Eye (tissue), 1 donor: ENCODE measurements around the gene CAPSL.
A peak's percentile ranks its signal among the peaks of the same experiment; 100 is the strongest.
"Not testable (repeated sequence)": the region's sequence is repeated elsewhere in the genome, so short reads cannot be mapped to it uniquely, and the experiment has no call there.

ENCODE experiments used
- DNase-seq: peaks from one replicate; pipeline ENCODE4 v3.0.0-alpha.2; 2015

CAPSL gene

DNA sequence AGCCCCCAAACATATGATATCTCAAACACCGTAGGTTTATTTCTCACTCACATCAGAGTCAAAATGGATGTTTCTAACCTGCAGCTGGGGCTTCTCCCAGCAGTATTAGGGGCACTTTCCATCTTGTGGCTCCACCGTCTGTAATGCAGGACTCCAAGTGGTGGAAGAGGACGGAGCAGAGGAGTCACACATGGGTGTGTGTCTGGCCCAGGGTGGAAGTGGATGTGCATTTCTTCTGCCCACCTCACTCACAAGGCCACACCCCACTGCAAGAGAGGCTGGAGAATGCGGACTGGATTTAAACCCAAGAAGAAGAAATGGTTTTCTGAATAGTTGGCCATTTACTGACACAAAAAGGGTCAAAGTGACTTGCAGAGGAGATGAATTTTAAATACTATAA, 67.8 kb downstream of the CAPSL start:
- no peak for DNase-seq

DNA sequence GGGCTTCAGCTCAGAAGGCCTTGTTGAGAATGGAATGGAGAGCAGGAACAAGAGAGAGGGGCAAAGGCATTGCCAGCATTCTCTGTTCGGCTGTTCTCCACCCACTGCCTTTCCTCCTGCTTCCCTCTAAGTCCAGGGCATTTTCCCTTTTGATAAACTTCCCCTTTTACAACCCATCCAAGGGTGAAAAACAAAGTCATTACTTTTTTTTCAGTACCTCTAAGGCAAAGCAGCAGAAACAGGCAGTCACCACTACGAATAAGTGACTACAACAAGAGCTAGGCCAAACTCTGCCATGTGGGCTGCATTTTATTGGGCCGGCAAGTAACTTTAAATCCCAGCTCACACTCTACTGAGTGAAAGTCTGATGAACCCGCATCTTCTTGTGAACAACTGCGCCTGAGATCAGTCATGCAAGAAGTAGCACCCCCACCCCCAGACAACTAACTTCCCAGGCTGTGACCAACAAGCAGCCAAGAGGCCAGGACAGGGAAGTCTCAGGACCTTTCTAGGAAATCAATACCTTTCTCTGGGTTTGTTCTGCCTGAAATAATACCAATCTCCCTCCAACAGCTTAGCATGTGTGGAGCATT, 68.6 kb downstream of the CAPSL start:
- no peak for DNase-seq

DNA sequence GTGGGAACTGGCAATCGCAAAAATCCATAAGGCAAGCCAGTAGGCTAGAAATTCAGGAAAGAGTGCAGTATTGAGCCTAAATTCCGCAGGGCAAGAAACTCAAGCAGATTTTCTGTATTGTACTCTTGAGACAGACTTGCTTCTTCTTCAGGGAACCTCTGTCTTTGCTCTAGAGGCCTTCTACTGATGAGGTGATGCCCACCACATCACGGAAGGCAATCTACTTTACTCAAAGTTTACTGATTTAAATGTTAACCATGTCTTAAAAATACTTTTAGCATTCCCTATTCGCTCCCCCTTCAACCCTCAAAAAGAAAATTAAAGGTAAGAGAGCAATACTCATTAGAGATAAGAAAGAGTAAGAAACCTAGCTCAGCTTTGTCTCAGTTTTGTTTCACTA, 70.4 kb downstream of the CAPSL start:
- DNase-seq: no peak

DNA sequence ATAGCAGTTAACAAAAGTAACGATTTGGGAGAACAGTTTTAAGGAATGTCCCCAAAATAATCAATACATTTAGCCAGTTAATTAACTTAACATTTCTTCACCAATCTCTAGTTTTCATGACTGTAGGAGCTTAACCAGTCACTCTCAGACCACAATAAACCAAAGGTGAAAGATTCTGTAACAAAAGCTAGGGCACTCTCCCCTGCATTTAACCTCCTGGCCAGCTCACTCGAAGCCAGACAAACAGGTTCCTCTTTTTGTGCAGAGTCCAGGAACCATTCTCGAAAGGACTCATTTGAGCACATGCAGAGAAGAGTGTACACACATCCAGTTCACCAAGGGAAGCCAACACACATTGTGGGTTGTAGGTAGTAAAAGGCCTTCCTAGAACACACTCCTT, 75.3 kb downstream of the CAPSL start:
- DNase-seq: no peak

DNA sequence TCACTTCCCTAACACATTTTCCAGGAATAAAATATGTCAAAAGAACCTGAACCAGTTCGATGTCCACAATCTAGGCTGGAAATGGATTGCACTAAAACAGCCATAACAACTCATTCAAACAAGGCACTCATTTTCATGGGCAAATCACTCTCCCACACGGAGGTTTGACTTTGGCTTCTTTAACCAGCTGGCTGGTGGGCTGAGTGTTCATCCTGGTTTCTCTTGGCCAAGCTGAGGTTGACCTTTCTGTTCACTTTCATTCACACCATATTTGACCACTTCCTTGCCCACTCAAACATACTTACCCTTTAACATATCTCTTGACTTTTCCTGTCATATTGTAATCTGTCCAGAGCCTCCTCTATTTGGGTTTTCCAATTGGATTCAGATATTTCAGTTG, 76.3 kb downstream of the CAPSL start:
- DNase-seq: no peak

DNA sequence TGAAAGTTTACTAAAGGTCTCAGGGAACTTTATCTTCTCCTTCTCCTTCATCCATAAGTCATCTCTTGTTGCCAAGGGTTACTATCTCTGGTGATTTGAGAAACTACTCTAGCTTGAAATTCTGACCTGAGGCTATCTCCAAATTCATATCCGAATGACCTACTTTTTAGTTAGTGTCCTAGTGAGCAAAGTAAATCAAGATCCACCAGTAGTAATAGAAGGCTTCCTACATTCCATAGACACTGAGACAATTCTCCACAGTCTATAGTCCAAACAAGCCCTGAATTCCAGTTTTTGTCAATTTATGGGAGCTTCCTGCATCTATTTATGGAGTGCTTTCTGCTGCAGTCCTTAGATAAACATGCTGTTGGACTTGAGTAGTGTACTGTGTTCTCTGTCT, 76.7 kb downstream of the CAPSL start:
- peak; percentile 19 for DNase-seq

DNA sequence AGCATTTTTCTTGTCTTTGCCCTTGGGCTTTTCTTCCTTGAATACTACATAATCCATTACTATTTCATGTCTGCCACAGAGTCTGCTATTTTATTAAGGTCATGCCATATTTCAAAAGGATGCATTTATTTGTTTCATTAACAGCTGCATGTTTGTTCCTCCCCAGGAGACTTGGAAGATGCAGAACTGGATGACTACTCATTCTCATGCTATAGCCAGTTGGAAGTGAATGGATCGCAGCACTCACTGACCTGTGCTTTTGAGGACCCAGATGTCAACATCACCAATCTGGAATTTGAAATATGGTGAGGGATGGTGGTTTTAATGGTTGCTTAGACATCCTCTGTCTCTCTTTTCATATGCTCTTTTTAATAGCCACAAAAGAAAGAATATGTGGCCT, 77.7 kb downstream of the CAPSL start:
- peak; percentile 14 for DNase-seq

DNA sequence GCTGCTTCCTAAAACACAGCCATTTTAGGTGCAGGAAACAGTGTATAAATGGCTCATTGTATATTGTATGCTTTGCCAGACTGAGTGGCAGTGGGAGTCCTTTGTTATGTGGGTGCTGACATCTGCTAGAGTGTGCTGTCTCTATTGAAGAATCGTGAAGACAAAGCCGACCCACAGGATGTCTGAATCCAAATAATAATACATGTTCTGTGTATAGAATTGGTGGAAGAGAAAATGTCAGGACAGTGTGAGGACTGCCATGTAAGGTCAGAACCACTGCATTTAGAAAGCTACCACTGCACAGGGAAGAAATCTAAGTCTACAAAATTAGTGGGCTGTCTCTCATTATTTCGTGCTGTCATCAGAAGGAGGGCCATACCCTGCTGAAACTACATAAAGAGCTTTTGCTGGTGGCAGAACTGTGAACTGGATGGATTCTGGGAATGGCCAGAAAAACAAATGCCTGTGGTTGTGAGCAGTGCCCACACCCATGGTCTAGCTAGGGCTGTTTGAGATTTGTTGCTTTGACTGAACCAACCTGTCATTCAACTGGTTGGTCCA, 79.2 kb downstream of the CAPSL start:
- peak; percentile 77 for DNase-seq

DNA sequence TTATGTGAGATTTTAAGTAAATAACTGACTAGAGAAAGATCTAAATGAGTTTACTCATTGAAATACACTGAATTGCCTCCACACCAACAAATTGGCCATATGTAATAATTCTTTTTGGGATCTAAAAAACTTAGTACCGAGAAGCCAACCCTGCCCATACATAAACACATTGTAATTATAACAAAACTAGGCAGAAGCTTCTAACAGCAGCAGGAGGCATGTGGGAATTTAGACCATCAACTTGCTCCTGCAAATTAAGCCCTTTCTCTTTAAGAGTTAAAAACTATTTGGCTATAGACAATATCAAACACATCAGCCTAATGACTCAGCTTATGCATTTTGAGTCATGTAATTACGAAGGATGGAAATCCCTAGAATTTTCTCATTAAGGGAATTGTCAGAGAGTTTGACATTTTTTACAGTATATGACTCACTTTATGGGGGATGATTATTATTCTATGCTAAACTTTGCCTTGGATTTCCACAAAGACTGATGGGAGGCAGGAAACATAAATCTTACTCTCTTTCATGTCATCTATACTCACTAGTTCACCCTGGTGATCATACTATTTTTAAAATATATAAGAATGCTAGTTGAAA, 80.7 kb downstream of the CAPSL start:
- no peak for DNase-seq

DNA sequence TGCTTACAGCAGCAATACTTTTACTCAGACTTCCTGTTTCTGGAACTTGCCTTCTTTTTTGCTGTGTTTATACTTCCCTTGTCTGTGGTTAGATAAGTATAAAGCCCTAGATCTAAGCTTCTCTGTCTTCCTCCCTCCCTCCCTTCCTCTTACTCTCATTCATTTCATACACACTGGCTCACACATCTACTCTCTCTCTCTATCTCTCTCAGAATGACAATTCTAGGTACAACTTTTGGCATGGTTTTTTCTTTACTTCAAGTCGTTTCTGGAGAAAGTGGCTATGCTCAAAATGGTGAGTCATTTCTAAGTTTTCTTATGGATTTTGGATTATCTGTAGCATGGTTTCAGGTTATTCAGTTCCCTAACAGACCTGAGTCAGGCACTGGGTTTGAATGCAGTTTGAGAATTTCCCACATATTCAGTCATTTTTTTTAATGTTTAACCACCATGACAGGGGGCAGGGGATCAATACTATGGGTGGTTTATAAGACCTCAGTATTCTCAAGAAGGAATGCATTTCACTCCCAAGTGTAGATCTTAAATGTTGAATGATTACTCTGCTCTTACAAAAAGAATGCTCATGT, 81.6 kb downstream of the CAPSL start, which contains the start of gene IL7R:
TSS of gene IL7R (plus strand) at position 127 of the 587 bp plus-strand sequence. CDS start at position 214, 87 bp downstream.
- no peak for DNase-seq

DNA sequence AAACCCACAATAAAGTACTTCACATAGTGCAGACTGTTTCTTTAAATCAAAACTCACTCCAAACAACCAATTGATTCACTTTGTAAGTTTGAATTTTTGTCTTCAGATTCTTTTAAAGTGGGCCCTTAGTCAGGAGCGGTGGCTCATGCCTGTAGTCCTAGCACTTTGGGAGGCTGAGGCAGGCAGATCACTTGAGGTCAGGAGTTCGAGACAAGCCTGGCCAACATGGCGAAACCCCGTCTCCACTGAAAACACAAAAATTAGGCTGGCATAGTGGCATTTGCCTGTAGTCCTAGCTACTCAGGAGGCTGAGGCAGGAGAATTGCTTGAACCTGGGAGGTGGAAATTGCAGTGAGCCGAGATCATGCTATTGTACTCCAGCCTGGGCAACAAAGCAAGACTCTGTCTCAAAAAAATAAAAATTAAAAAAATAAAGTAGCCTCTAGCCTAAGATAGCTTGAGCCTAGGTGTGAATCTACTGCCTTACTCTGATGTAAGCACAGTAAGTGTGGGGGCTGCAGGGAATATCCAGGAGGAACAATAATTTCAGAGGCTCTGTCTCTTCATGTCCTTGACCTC, 82.1 kb downstream of the CAPSL start:
- not testable (repeated sequence) for DNase-seq

DNA sequence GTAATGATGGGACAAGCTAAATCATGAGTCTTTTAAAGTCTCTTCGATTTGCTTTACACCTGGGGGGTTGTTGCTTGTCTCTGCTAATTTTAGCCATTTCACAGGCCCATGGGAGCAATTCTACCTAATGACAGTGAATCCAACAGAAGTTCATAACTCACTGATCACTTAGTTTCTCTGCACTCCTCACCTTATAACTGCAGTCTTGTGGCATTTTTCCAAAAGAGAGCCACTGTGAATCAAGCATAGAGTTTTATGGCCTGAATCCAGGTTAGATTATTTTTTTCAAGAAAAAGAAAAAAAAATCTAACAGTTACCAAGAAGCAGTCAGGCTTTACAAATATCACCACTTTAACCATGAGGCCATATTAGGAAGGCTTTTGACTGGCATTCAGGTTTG, 83.2 kb downstream of the CAPSL start:
- no peak for DNase-seq
